T-helper 22 cell (primary cell): ENCODE data around the gene TMSB15B.
"Not testable (repeated sequence)": the region's sequence is repeated elsewhere in the genome, so short reads cannot be mapped to it uniquely, and the experiment has no call there.

Source experiments
- DNase-seq: peaks from one replicate; pipeline ENCODE4 v3.0.0-alpha.2; 2020; ENCODE audit warnings: low read depth

TMSB15B gene

GRCh38 chrX:103962411-103963278, at the start of gene TMSB15B:
Gene TMSB15B, plus strand, starts transcription at chrX:103962627.
- not testable (repeated sequence) for DNase-seq

GRCh38 chrX:103913356-103914020, 48.9 kb upstream of the TMSB15B start:
- no peak for DNase-seq

GRCh38 chrX:103918050-103918449, 44.4 kb upstream of the TMSB15B start:
- DNase-seq, result no peak

- peak; percentile 32 for DNase-seq
Observed at GRCh38 chrX:103918571-103919269, 43.7 kb upstream of the TMSB15B start.

GRCh38 chrX:103919270-103919637, 43.2 kb upstream of the TMSB15B start:
- DNase-seq, result no peak

- DNase-seq, result not testable (repeated sequence)
Observed at GRCh38 chrX:103920515-103920914, 41.9 kb upstream of the TMSB15B start.

GRCh38 chrX:103927030-103927429, 35.4 kb upstream of the TMSB15B start:
- no peak for DNase-seq

- no peak for DNase-seq
Observed at GRCh38 chrX:103927633-103928032, 34.8 kb upstream of the TMSB15B start.

GRCh38 chrX:103932133-103932532, 30.3 kb upstream of the TMSB15B start:
- no peak for DNase-seq

GRCh38 chrX:103940257-103940656, 22.2 kb upstream of the TMSB15B start:
- not testable (repeated sequence) for DNase-seq

GRCh38 chrX:103941201-103941975, 21.0 kb upstream of the TMSB15B start:
- no peak for DNase-seq

- no peak for DNase-seq
Observed at GRCh38 chrX:103949506-103949905, 12.9 kb upstream of the TMSB15B start.

GRCh38 chrX:103953353-103953752, 9.1 kb upstream of the TMSB15B start:
- DNase-seq, result no peak

- no peak for DNase-seq
Observed at GRCh38 chrX:103954259-103954658, 8.2 kb upstream of the TMSB15B start.

- not testable (repeated sequence) for DNase-seq
Observed at GRCh38 chrX:103960599-103960998, 1.8 kb upstream of the TMSB15B start.

- DNase-seq, result not testable (repeated sequence)
Observed at GRCh38 chrX:103983508-103983907, 21.1 kb downstream of the TMSB15B start.

GRCh38 chrX:103999234-103999633, 36.8 kb downstream of the TMSB15B start:
- no peak for DNase-seq

- no peak for DNase-seq
Observed at GRCh38 chrX:104008831-104009230, 46.4 kb downstream of the TMSB15B start.

GRCh38 chrX:104013158-104013557, 50.7 kb downstream of the TMSB15B start:
- DNase-seq, result no peak

- no peak for DNase-seq
Observed at GRCh38 chrX:104013606-104014005, 51.2 kb downstream of the TMSB15B start, which contains the start of gene H2BW1. Gene H2BW1, minus strand, starts transcription at chrX:104013708. Its CDS starts 132 bp downstream, at chrX:104013576.

GRCh38 chrX:104015576-104015975, 53.1 kb downstream of the TMSB15B start:
- not testable (repeated sequence) for DNase-seq
